Bronchial epithelial cell (primary cell): ENCODE results near the gene MYRF. TPM values are rescaled to one million over a fixed set of nuclear protein-coding genes. Genes with fewer than 3 reads are reported as not detected.

ENCODE experiments used
- DNase-seq: peaks from one replicate; pipeline ENCODE4 v3.0.0-alpha.2; 2010; ENCODE audit warnings: low read depth
- FAIRE-seq: peaks from 2 replicates; lab custom pipeline; 2011; peaks lifted over from hg19 to GRCh38; lab: Jason Lieb, UNC
- H3K27me3 ChIP-seq: 2 replicates; pipeline ENCODE4 v1.5.1; 2011; ENCODE audit warnings: low read length; ENCODE audit not compliant: control insufficient read depth, insufficient read depth
- H3K36me3 ChIP-seq: 2 replicates; pipeline ENCODE4 v1.5.1; 2011; ENCODE audit warnings: low read length; ENCODE audit not compliant: control insufficient read depth, insufficient read depth
- H3K4me3 ChIP-seq: 2 replicates; pipeline ENCODE4 v1.5.1; 2011; ENCODE audit warnings: mild to moderate bottlenecking, low read depth, low read length, control low read depth
- total RNA-seq: library from RNA; depleted of rRNA; stranded (reverse); fragments of >200 nt; gene quantifications from 2 replicates; pipeline ENCODE4 v1.2.1, GENCODE V29; 2014
- TF ChIP-seq, protein P1 (sequence below): IDR thresholded peaks from 2 replicates; pipeline ENCODE4 v1.5.1; 2011; ENCODE audit warnings: mild to moderate bottlenecking, moderate library complexity, low read length, control low read depth, inconsistent platforms; ENCODE audit not compliant: insufficient read depth, severe bottlenecking

MYRF gene
- total RNA-seq, 1 donor from 2014 or later, result under 0.01 TPM

DNA sequence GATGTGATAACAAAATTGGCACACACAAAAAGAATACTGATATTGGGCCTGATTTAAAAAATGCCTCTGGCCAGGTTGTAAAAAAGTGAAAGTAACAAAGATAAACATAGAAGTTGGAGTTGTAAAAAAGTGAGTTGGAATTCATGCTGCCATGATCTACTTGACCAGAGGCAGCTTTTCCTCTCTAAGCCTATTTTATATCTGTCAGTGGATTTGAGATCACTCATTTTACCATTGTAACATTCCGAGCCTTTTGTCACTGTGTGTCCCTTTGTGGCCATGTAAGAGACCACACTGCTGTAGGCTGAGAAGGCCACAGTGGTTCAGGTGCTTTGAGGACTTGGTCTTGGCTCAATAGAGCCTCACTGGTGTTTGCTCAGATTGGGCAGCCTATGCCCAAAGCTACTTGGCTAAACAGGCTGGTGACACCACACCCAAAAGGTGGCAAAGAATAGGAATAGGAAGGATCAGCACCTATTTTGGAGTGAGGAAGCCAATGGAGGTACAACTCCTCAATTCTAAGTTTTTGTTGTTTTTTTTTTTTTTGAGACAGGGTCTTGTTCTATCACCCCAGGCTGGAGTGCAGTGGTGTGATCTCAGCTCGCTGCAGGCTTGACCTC is 47.3 kb downstream of the MYRF start:
- Histone ChIP-seq H3K4me3 (no peak overlapping the region), H3K36me3 (peaks cover 14% of the 10 kb centered on the region), H3K27me3 (no peaks in the 10 kb centered on the region)
- FAIRE-seq (no peak), DNase-seq (no peak)
- TF ChIP-seq, protein P1, sequence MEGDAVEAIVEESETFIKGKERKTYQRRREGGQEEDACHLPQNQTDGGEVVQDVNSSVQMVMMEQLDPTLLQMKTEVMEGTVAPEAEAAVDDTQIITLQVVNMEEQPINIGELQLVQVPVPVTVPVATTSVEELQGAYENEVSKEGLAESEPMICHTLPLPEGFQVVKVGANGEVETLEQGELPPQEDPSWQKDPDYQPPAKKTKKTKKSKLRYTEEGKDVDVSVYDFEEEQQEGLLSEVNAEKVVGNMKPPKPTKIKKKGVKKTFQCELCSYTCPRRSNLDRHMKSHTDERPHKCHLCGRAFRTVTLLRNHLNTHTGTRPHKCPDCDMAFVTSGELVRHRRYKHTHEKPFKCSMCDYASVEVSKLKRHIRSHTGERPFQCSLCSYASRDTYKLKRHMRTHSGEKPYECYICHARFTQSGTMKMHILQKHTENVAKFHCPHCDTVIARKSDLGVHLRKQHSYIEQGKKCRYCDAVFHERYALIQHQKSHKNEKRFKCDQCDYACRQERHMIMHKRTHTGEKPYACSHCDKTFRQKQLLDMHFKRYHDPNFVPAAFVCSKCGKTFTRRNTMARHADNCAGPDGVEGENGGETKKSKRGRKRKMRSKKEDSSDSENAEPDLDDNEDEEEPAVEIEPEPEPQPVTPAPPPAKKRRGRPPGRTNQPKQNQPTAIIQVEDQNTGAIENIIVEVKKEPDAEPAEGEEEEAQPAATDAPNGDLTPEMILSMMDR, result no peak

DNA sequence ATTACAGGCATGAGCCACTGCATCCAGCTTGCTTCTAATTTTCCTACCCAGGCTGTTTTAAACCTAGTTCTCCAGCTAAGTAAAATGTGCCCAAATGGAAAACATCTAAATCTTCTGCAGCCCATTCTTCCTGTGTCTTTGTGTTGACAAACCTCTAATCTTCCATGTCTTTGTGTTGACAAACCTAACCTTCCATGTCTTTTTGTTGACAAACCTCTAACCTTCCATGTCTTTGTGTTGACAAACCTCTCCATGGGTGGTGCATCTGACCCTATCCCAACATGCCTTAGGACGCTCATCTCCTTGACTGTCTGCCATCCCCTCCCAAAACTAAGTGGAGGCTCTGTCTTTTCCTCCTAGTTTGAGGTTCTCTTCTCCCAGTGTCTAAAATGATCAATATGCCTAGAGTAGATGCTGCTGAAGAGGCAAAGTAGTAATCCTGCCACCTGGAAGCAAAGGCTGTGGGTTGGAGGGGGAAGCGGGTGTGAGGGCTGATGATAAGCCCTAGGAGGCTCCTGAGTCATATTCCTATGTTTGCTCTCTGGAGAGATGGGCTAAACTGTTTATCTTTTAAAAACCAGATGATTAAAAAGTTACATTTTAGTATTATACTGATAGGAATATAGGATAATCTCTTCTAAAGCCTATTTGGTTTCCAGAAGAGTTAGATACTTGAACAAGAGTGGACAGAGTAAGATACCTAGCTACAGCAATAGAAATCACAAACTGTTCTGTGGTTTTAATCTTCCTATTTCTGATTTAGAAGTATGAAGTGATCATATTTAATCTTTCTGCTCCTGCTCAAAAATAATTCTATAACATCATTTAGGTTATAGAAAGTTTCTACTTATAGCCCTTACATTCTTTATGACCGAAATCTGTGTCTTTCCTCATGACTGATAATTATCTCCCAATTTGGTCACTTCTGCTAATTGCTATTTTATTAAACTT is 48.2 kb downstream of the MYRF start:
- TF ChIP-seq, protein P1, result no peak
- FAIRE-seq, result no peak
- H3K27me3 ChIP-seq, result no peaks in the 10 kb centered on the region
- H3K36me3 ChIP-seq, result peaks cover 17% of the 10 kb centered on the region
- H3K4me3 ChIP-seq, result no peak overlapping the region
- no peak for DNase-seq

DNA sequence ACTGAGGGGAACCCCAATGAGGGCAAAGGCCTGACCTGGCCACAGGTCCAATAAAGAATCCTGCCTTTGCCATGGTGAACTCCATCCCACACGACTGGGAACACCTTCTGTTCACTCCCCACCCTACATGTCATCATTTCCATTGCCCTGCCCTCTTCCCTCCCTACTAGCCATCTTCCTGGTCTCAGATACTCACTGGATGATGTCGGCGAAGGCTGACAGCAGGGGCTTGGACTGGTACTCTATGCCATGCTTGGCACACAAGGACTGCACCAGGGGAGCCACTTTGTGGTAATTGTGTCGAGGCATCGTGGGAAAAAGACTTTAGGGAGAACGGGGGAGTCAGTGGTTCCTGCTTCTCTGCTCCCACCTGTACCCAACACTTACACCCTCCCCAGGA is 50.2 kb downstream of the MYRF start:
- H3K4me3 ChIP-seq, result no peak overlapping the region
- TF ChIP-seq, protein P1, result no peak
- FAIRE-seq (no peak), DNase-seq (no peak)
- H3K36me3 ChIP-seq, result peaks cover 20% of the 10 kb centered on the region
- no peaks in the 10 kb centered on the region for H3K27me3 ChIP-seq

- DNase-seq (no peak), FAIRE-seq (no peak)
- no peak overlapping the region for H3K4me3 ChIP-seq
- H3K36me3 ChIP-seq, result peaks cover 20% of the 10 kb centered on the region
- no peaks in the 10 kb centered on the region for H3K27me3 ChIP-seq
- TF ChIP-seq, protein P1, result no peak
These were observed 51.6 kb downstream of the MYRF start for GRCh38 chr11:61803889-61804647.

DNA sequence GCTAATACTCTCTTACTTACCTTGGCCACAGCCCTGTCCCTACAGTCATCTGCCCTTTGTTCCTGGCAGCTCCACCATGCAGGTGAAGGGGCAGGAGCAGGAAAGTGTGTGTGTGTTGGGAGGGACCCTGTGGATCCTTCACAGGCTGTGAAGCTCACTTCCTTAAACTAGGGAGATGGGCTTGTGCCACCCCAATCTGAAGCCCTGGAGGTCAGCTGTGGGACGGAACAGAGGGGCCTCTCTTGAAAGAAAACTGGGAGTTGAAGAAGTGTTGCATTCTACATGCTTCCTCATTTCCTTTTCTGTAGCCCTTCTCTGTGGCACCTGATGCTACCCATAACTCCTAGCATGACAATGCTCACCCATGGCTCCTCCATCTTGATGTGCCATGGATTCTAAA is 52.7 kb downstream of the MYRF start:
- Histone ChIP-seq H3K36me3 (peaks cover 23% of the 10 kb centered on the region), H3K27me3 (no peaks in the 10 kb centered on the region), H3K4me3 (no peak overlapping the region)
- TF ChIP-seq, protein P1, result no peak
- FAIRE-seq (no peak), DNase-seq (no peak)
